ENCODE data around the gene PNPLA7. TPM values are rescaled to one million over a fixed set of nuclear protein-coding genes. Genes with fewer than 3 reads are reported as not detected.
"Not testable (repeated sequence)": the region's sequence is repeated elsewhere in the genome, so short reads cannot be mapped to it uniquely, and the experiment has no call there.

Gene PNPLA7
- total and polyA plus RNA-seq, 7 experiments from 2014 or later, result 2.7 to 28.9 (median 9.0) TPM

DNA sequence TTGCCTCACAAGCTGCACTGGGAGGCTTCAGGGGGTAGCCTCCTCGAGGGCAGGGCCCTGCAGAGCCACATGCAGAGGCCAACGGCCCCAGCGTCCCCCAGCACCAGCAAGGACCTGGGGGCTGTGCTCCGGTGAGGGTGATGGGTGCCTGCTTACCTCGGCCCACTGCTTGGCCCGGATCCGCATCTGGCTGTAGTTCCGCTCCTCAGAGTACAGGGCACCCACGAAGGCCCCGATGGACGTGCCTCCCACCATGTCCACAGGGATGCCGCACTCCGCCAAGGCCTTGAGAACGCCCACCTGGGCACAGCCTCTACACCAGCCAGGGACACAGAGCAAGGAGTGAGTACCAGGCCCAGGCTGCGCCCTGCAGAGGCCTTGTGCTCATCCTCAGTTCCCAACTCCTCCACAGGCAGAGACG is 83.0 kb downstream of the PNPLA7 start:
- Mint-ChIP-seq H3K9me3 (peaks cover 0 to 5% (median 0%) of the 10 kb centered on the region in 11 donors), H3K4me1 (peaks cover 10 to 26% (median 22%) of the 10 kb centered on the region in 7 donors), H3K27me3 (peaks cover 0 to 13% (median 0%) of the 10 kb centered on the region in 5 donors), H3K27ac (no peak overlapping the region), H3K36me3 (peaks cover 0 to 4% (median 0%) of the 10 kb centered on the region in 5 donors), H3K4me3 (no peak overlapping the region)
- H3K36me3 ChIP-seq (ENCODE audit: control insufficient read depth in 2 of 3, insufficient read depth in 3 of 3, low read length in 3 of 3), result no peaks in the 10 kb centered on the region
- ATAC-seq, result no peak
- intact Hi-C loops (cut with micrococcal nuclease), result no loop called here
- H3K9me3 ChIP-seq (ENCODE audit: control insufficient read depth in 2 of 3, low read length in 3 of 3), result no peaks in the 10 kb centered on the region
- H3K4me3 ChIP-seq (ENCODE audit: low read length), result no peak overlapping the region
- POLR2A ChIA-PET, result no interaction called here
- CTCF ChIA-PET, result no interaction called here
- H3K27ac ChIP-seq (ENCODE audit: low read depth, low read length), result no peak overlapping the region
- DNase-seq, result no peak
- peaks cover 10 to 21% of the 10 kb centered on the region in 2 donors for H3K4me1 ChIP-seq (ENCODE audit: control insufficient read depth in 2 of 2, insufficient read depth in 2 of 2, low read length in 2 of 2)
- H3K27me3 ChIP-seq (ENCODE audit: control insufficient read depth in 2 of 2, insufficient read depth in 2 of 2, low read length in 2 of 2), result no peaks in the 10 kb centered on the region

DNA sequence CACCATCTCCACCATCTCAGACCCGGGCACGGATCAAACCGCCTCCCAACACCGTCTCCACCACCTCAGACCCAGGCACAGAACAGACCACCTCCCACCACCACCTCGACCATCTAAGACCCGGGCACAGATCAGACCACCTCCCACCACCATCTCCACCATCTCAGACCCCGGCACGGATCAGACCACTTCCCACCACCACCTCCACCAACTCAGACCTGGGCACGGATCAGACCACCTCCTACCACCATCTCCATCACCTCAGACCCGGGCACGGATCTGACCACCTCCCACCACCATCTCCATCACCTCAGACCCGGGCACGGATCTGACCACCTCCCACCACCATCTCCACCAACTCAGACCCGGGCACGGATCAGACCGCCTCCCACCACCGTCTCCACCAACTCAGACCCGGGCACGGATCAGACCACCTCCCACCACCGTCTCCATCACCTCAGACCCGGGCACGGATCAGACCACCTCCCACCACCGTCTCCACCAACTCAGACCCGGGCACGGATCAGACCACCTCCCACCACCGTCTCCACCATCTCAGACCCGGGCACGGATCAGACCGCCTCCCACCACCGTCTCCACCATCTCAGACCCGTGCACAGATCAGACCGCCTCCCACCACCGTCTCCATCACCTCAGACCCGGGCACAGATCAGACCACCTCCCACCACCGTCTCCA is 83.7 kb downstream of the PNPLA7 start:
- H3K4me3 Mint-ChIP-seq; H3K4me3 ChIP-seq (ENCODE audit: low read length); ATAC-seq; H3K9me3 ChIP-seq (ENCODE audit: control insufficient read depth in 2 of 3, low read length in 3 of 3); H3K27ac ChIP-seq (ENCODE audit: low read depth, low read length); H3K36me3 Mint-ChIP-seq; H3K27me3 ChIP-seq (ENCODE audit: control insufficient read depth in 2 of 2, insufficient read depth in 2 of 2, low read length in 2 of 2); H3K36me3 ChIP-seq (ENCODE audit: control insufficient read depth in 2 of 3, insufficient read depth in 3 of 3, low read length in 3 of 3); CTCF ChIA-PET; H3K9me3 Mint-ChIP-seq; intact Hi-C loops (cut with micrococcal nuclease); DNase-seq: not testable (repeated sequence)
- Mint-ChIP-seq H3K27ac (peak overlapping the region in 8 of 9 donors; percentile 1 to 93 (median 50)), H3K4me1 (peaks cover 8 to 29% (median 19%) of the 10 kb centered on the region in 7 donors), H3K27me3 (peaks cover 0 to 13% (median 0%) of the 10 kb centered on the region in 5 donors)
- H3K4me1 ChIP-seq (ENCODE audit: control insufficient read depth in 2 of 2, insufficient read depth in 2 of 2, low read length in 2 of 2), result peaks cover 14 to 24% of the 10 kb centered on the region in 2 donors
- POLR2A ChIA-PET, result interaction anchor here (1.4 kb wide), 1 partner anchor 13 kb away, joined by 4 read pairs; no protein-coding TSS in a partner anchor

DNA sequence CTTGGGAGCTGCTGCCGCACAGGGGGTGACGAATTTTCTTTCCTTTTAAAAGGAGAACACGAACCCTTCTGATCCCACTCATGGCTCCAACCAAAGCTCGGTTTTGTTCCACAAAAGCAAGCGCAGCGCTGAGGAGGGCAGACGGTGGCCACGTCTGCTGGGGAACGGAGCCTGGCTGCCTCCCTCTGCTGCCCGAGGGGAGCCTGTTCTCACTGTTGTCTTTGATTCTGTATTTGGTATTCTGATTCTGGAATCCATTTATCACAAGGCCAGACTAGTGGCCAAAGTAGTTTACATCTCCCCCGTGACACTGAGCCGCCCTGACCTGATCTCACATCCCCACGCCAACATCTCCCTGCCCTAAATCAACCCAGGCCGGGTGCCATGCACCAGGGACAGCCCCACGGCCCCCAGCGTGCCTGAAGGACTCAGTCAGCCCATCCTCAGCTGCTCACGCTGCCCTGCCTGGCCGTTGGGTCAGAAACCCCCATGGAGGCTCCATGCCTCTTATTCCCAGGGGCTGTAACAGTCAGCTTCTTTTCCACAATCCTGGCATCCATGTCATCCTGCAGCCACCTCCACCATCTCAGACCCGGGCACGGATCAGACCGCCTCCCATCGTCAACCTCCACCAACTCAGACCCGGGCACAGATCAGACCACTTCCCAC is 84.3 kb downstream of the PNPLA7 start:
- H3K9me3 ChIP-seq (ENCODE audit: control insufficient read depth in 2 of 3, low read length in 3 of 3), result no peaks in the 10 kb centered on the region

GRCh38 chr9:137465000-137465719 is 85.0 kb downstream of the PNPLA7 start:
- Histone ChIP-seq H3K9me3 (ENCODE audit: control insufficient read depth in 2 of 3, low read length in 3 of 3) (no peaks in the 10 kb centered on the region), H3K27me3 (ENCODE audit: control insufficient read depth in 2 of 2, insufficient read depth in 2 of 2, low read length in 2 of 2) (no peaks in the 10 kb centered on the region), H3K27ac (ENCODE audit: low read depth, low read length) (no peak overlapping the region), H3K4me3 (ENCODE audit: low read length) (no peak overlapping the region), H3K4me1 (ENCODE audit: control insufficient read depth in 2 of 2, insufficient read depth in 2 of 2, low read length in 2 of 2) (peaks cover 27 to 33% of the 10 kb centered on the region in 2 donors), H3K36me3 (ENCODE audit: control insufficient read depth in 2 of 3, insufficient read depth in 3 of 3, low read length in 3 of 3) (no peaks in the 10 kb centered on the region)
- Mint-ChIP-seq H3K27ac (peak overlapping the region in 2 of 9 donors; percentile 15 to 77), H3K4me1 (peaks cover 9 to 36% (median 13%) of the 10 kb centered on the region in 7 donors), H3K36me3 (no peaks in the 10 kb centered on the region), H3K4me3 (no peak overlapping the region), H3K9me3 (peaks cover 0 to 4% (median 0%) of the 10 kb centered on the region in 11 donors), H3K27me3 (peaks cover 0 to 9% (median 0%) of the 10 kb centered on the region in 5 donors)
- ATAC-seq, result no peak
- DNase-seq, result no peak
- ChIA-PET CTCF (no interaction called here), POLR2A (interaction anchor here (1.4 kb wide), 1 partner anchor 11 kb away, joined by 4 read pairs; no protein-coding TSS in a partner anchor)
- intact Hi-C loops (cut with micrococcal nuclease), result loop anchor here in 1 of 2 donors (5.0 kb wide), 1 partner anchor 87 kb away; the partner anchor contains the start of genes MRPL41 and PNPLA7

More for the DNA sequence above, 84.3 kb downstream of the PNPLA7 start:
- H3K4me3 Mint-ChIP-seq, result peak overlapping the region in 1 of 10 donors; percentile 38
- peaks cover 0 to 4% (median 0%) of the 10 kb centered on the region in 11 donors for H3K9me3 Mint-ChIP-seq
- H3K4me3 ChIP-seq (ENCODE audit: low read length), result no peak overlapping the region
- ChIA-PET CTCF (no interaction called here), POLR2A (interaction anchor here (1.4 kb wide), 1 partner anchor 12 kb away, joined by 4 read pairs; no protein-coding TSS in a partner anchor)
- H3K4me1 ChIP-seq (ENCODE audit: control insufficient read depth in 2 of 2, insufficient read depth in 2 of 2, low read length in 2 of 2), result peaks cover 21 to 30% of the 10 kb centered on the region in 2 donors
- H3K36me3 Mint-ChIP-seq, result no peaks in the 10 kb centered on the region
- intact Hi-C loops (cut with micrococcal nuclease), result no loop called here
- H3K36me3 ChIP-seq (ENCODE audit: control insufficient read depth in 2 of 3, insufficient read depth in 3 of 3, low read length in 3 of 3), result no peaks in the 10 kb centered on the region
- DNase-seq (no peak), ATAC-seq (no peak)
- H3K27ac ChIP-seq (ENCODE audit: low read depth, low read length), result no peak overlapping the region
- H3K27me3 ChIP-seq (ENCODE audit: control insufficient read depth in 2 of 2, insufficient read depth in 2 of 2, low read length in 2 of 2), result no peaks in the 10 kb centered on the region
- peak overlapping the region in 8 of 9 donors; percentile 15 to 93 (median 64) for H3K27ac Mint-ChIP-seq
- peaks cover 12 to 34% (median 17%) of the 10 kb centered on the region in 7 donors for H3K4me1 Mint-ChIP-seq
- peaks cover 0 to 13% (median 0%) of the 10 kb centered on the region in 5 donors for H3K27me3 Mint-ChIP-seq

DNA sequence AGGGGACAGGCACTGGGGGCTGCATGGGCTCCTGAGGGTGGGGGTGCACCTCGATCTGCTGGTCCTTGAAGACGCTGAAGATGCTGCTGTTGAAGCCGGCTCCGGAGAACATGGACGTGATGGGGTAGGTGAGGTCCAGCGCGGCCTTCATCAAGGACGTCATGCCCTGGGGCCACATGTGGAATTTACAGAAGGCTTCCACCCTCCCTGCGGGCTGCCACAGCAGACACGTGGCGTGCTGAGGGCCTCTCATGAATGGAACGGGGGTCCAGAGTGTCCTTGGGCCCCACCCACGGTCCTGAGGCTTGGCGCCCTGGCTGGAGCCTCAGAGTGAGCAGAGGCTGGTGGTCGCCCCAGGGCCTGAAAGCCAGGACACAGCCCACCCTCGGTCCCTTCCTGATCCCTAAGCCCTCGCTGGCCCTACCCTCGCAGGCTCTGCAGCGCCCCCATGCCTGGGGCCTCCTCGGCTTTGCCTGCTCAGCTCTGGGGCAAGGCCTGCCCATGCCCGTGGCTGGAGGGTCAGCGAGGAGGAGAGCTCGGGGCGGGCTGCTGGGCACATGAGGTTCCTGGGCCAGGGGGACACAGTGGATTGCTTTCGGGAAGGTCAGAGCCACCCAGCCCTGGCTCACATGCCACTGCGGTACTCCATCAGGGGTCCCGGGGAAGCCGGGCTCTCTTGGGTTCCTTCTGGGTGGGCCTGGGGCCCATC is 85.8 kb downstream of the PNPLA7 start:
- DNase-seq (no peak), ATAC-seq (no peak)
- Mint-ChIP-seq H3K27me3 (peaks cover 0 to 9% (median 0%) of the 10 kb centered on the region in 5 donors), H3K27ac (peak overlapping the region in 2 of 9 donors; percentile 52 to 67), H3K9me3 (peaks cover 0 to 4% (median 0%) of the 10 kb centered on the region in 11 donors), H3K4me1 (peaks cover 10 to 39% (median 17%) of the 10 kb centered on the region in 7 donors), H3K36me3 (no peaks in the 10 kb centered on the region), H3K4me3 (no peak overlapping the region)
- Histone ChIP-seq H3K9me3 (ENCODE audit: control insufficient read depth in 2 of 3, low read length in 3 of 3) (no peaks in the 10 kb centered on the region), H3K27me3 (ENCODE audit: control insufficient read depth in 2 of 2, insufficient read depth in 2 of 2, low read length in 2 of 2) (no peaks in the 10 kb centered on the region), H3K4me3 (ENCODE audit: low read length) (no peak overlapping the region), H3K27ac (ENCODE audit: low read depth, low read length) (no peak overlapping the region), H3K4me1 (ENCODE audit: control insufficient read depth in 2 of 2, insufficient read depth in 2 of 2, low read length in 2 of 2) (peaks cover 35 to 40% of the 10 kb centered on the region in 2 donors), H3K36me3 (ENCODE audit: control insufficient read depth in 2 of 3, insufficient read depth in 3 of 3, low read length in 3 of 3) (no peaks in the 10 kb centered on the region)
- ChIA-PET CTCF (no interaction called here), POLR2A (no interaction called here)
- intact Hi-C loops (cut with micrococcal nuclease), result loop anchor here in 1 of 2 donors (5.0 kb wide), 1 partner anchor 88 kb away; the partner anchor contains the start of genes MRPL41 and PNPLA7

- ChIA-PET POLR2A (interaction anchor here (1.4 kb wide), 1 partner anchor 223 kb away, joined by 3 read pairs; the partner anchor contains the start of gene TUBB4B), CTCF (no interaction called here)
- Histone ChIP-seq H3K4me1 (ENCODE audit: control insufficient read depth in 2 of 2, insufficient read depth in 2 of 2, low read length in 2 of 2) (peaks cover 36 to 42% of the 10 kb centered on the region in 2 donors), H3K4me3 (ENCODE audit: low read length) (no peak overlapping the region), H3K36me3 (ENCODE audit: control insufficient read depth in 2 of 3, insufficient read depth in 3 of 3, low read length in 3 of 3) (no peaks in the 10 kb centered on the region), H3K27ac (ENCODE audit: low read depth, low read length) (no peak overlapping the region), H3K9me3 (ENCODE audit: control insufficient read depth in 2 of 3, low read length in 3 of 3) (no peaks in the 10 kb centered on the region), H3K27me3 (ENCODE audit: control insufficient read depth in 2 of 2, insufficient read depth in 2 of 2, low read length in 2 of 2) (no peaks in the 10 kb centered on the region)
- H3K36me3 Mint-ChIP-seq, result no peaks in the 10 kb centered on the region
- peak overlapping the region in 1 of 10 donors; percentile 47 for H3K4me3 Mint-ChIP-seq
- H3K27ac Mint-ChIP-seq, result peak overlapping the region in 3 of 9 donors; percentile 34 to 67 (median 59)
- intact Hi-C loops (cut with micrococcal nuclease), result loop anchor here in 1 of 2 donors (2.0 to 5.0 kb wide), 3 partner anchors 19 to 141 kb away; partner anchors contain the start of genes ARRDC1, MRPL41 and PNPLA7
- DNase-seq, result no peak
- H3K27me3 Mint-ChIP-seq, result peaks cover 0 to 5% (median 0%) of the 10 kb centered on the region in 5 donors
- peaks cover 0 to 4% (median 0%) of the 10 kb centered on the region in 11 donors for H3K9me3 Mint-ChIP-seq
- peaks cover 6 to 38% (median 17%) of the 10 kb centered on the region in 7 donors for H3K4me1 Mint-ChIP-seq
- ATAC-seq, result no peak
These were observed 86.3 kb downstream of the PNPLA7 start for GRCh38 chr9:137463931-137464290.

All from naive thymus-derived CD4-positive, alpha-beta T cell (primary cell).